HepG2 (cell line): ENCODE results near the gene OVCA2. TPM values are rescaled to one million over a fixed set of nuclear protein-coding genes. Genes with fewer than 3 reads are reported as not detected.

Source experiments
- CBFB ChIP-seq: sonication (generic); formaldehyde crosslinking; IDR thresholded peaks from 2 replicates; pipeline ENCODE4 v1.4.0; 2020; ENCODE audit warnings: missing genetic modification reagents
- E2F5 ChIP-seq: sonication (generic); formaldehyde crosslinking; conservative IDR thresholded peaks from 2 replicates; pipeline ENCODE4 v1.4.0; 2020; ENCODE audit warnings: missing genetic modification reagents
- HBP1 ChIP-seq: IDR thresholded peaks from 2 replicates; pipeline ENCODE4 v1.6.1; 2016; ENCODE audit warnings: low read depth, control low read depth
- HMG20B ChIP-seq: conservative IDR thresholded peaks from 2 replicates; pipeline ENCODE4 v1.6.1; 2016; ENCODE audit warnings: missing genetic modification reagents, missing compliant biosample characterization
- KIAA2018 ChIP-seq: sonication (generic); formaldehyde crosslinking; IDR thresholded peaks from 2 replicates; pipeline ENCODE4 v1.5.0; 2020; ENCODE audit warnings: mild to moderate bottlenecking, missing genetic modification reagents, borderline replicate concordance
- POGK ChIP-seq: sonication (generic); formaldehyde crosslinking; conservative IDR thresholded peaks from 2 replicates; pipeline ENCODE4 v1.8.0; 2022; ENCODE audit warnings: mild to moderate bottlenecking, moderate library complexity, missing genetic modification reagents
- THAP11 ChIP-seq: IDR thresholded peaks from 2 replicates; pipeline ENCODE4 v1.6.1; 2016; ENCODE audit warnings: missing biosample characterization, missing genetic modification reagents
- ZBTB7A ChIP-seq: sonication (generic); formaldehyde crosslinking; IDR thresholded peaks from 2 replicates; pipeline ENCODE4 v1.8.0; 2022; ENCODE audit warnings: mild to moderate bottlenecking, missing genetic modification reagents
- ZMAT3 ChIP-seq: sonication (generic); formaldehyde crosslinking; conservative IDR thresholded peaks from 2 replicates; pipeline ENCODE4 v1.7.0; 2021; ENCODE audit warnings: missing genetic modification reagents
- ZNF256 ChIP-seq: sonication (generic); formaldehyde crosslinking; conservative IDR thresholded peaks from 2 replicates; pipeline ENCODE4 v1.4.0; 2020; ENCODE audit warnings: missing genetic modification reagents
- ZNF34 ChIP-seq: sonication (generic); formaldehyde crosslinking; IDR thresholded peaks from 2 replicates; pipeline ENCODE4 v1.4.0; 2020; ENCODE audit warnings: mild to moderate bottlenecking, missing genetic modification reagents, borderline replicate concordance
- ZNF362 ChIP-seq: sonication (generic); formaldehyde crosslinking; IDR thresholded peaks from 2 replicates; pipeline ENCODE4 v1.4.0; 2020; ENCODE audit warnings: missing genetic modification reagents, mild to moderate bottlenecking, borderline replicate concordance
- polyA plus RNA-seq, 8 experiments: library from polyadenylated mRNA; depleted of rRNA in 3 of 8; stranded (reverse) in 7 of 8; unstranded in 1 of 8; fragments of >200 nt; fragmentation: Illumina TruSeq in 4 of 8; extraction: Trizol in 4 of 8; gene quantifications; 2 replicates each; pipeline versions ENCODE4 v1.2.1 to v1.2.3, GENCODE V29; 2011 to 2016; ENCODE audit warnings: low read depth in 4 of 8, missing spikeins in 1 of 8, mixed read lengths in 1 of 8; ENCODE audit not compliant: insufficient read depth in 1 of 8
- total RNA-seq, 5 experiments: library from RNA; depleted of rRNA; stranded (reverse); fragments of >200 nt; fragmentation: Illumina TruSeq; extraction: Trizol; gene quantifications; 2 replicates each; pipeline ENCODE4 v1.2.3, GENCODE V29; 2016; ENCODE audit warnings: low read depth in 1 of 5

Gene OVCA2
- total and polyA plus RNA-seq, 2 of the 13 experiments (the other 11 are each of a cell fraction or from before 2014, with no cell fraction given), result 23.7 to 28.2 TPM

GRCh38 chr17:2053380-2054261, 11.8 kb downstream of the OVCA2 start (continued):
- no peak for TF ChIP-seq KIAA2018 (CRISPR knock-in tag)
- TF ChIP-seq E2F5 (CRISPR knock-in tag), result no peak
- no peak; the same call in 1 of the 2 replicates for TF ChIP-seq ZNF362 (CRISPR knock-in tag)
- no peak for TF ChIP-seq ZNF34 (CRISPR knock-in tag)
- no peak for TF ChIP-seq ZBTB7A (CRISPR knock-in tag)
- TF ChIP-seq ZNF256 (CRISPR knock-in tag), result no peak
- TF ChIP-seq HBP1 (CRISPR knock-in tag), result no peak
- no peak for TF ChIP-seq ZMAT3 (CRISPR knock-in tag)
- no peak for TF ChIP-seq CBFB (CRISPR knock-in tag)
- 0 out of 2 replicates have a peak, but pooled peaks have one; percentile 40 for TF ChIP-seq POGK (CRISPR knock-in tag)
- TF ChIP-seq THAP11 (CRISPR knock-in tag), result no peak
- no peak for TF ChIP-seq HMG20B (CRISPR knock-in tag)
